ENCODE data around the gene GMNN.

Gene GMNN

DNA sequence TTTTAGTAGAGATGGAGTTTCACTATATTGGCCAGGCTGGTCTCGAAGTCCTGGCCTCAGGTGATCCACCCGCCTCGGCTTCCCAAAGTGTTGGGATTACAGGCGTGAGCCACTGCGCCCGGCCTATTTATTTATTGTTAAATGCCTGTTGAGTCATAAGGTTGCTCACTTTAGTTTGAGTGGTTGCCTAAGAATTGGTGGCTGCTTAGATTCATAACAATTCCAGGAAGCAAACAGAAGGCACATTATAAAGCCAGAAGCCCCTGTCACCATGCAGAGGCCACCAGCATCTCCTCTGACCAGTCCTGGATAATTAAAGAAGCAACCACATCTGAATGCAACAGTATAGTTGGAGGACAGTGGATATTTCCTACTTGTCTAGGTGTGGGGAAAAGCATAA, 48.0 kb downstream of the GMNN start:
- H3K36me3 ChIP-seq (ENCODE audit: control insufficient read depth in 1 of 2, insufficient read depth in 2 of 2, low read length in 2 of 2) = peaks cover 2 to 5% of the 10 kb centered on the region in 2 experiments
- no peak overlapping the region for H2BK120ac ChIP-seq (ENCODE audit: insufficient read depth, low read length, poor library complexity)
- H3K4ac ChIP-seq (ENCODE audit: low read depth, low read length) = no peak overlapping the region
- no peaks in the 10 kb centered on the region for H3K9me3 ChIP-seq (ENCODE audit: insufficient read depth, low read depth, low read length)
- no peaks in the 10 kb centered on the region for H3K4me1 ChIP-seq (ENCODE audit: control insufficient read depth in 1 of 2, insufficient read depth in 2 of 2, low read length in 2 of 2)
- no peak overlapping the region for H3K23ac ChIP-seq (ENCODE audit: low read length)
- no peak overlapping the region for H2AFZ ChIP-seq (ENCODE audit: insufficient read depth, low read length, poor library complexity)
- no peak overlapping the region for H4K8ac ChIP-seq (ENCODE audit: low read depth, low read length)
- no peak overlapping the region for H2BK5ac ChIP-seq (ENCODE audit: low read depth, low read length, poor library complexity)
- H3K9ac ChIP-seq (ENCODE audit: low read length) = no peak overlapping the region
- no peak overlapping the region for H3K4me3 ChIP-seq (ENCODE audit: low read depth, low read length)
- H3K14ac ChIP-seq (ENCODE audit: low read length) = no peak overlapping the region
- H3K18ac ChIP-seq (ENCODE audit: low read length) = no peak overlapping the region
- H3K79me1 ChIP-seq (ENCODE audit: low read length) = no peaks in the 10 kb centered on the region
- no peak overlapping the region for H2BK12ac ChIP-seq (ENCODE audit: low read length)
- no peak overlapping the region for H4K91ac ChIP-seq (ENCODE audit: low read depth, low read length)
- no peak overlapping the region for H2AK5ac ChIP-seq (ENCODE audit: low read length)
- no peak overlapping the region for H3K4me2 ChIP-seq (ENCODE audit: low read length)
- no peaks in the 10 kb centered on the region for H3K27me3 ChIP-seq (ENCODE audit: insufficient read depth, low read length)
- H3K27ac ChIP-seq (ENCODE audit: low read depth, low read length) = no peak overlapping the region
- H3K79me2 ChIP-seq (ENCODE audit: control insufficient read depth, insufficient read depth, low read length, poor library complexity) = no peaks in the 10 kb centered on the region
- WGBS (ENCODE audit: extremely low coverage, insufficient coverage, insufficient read length) = no CpG with 5 or more reads among the region's 6 CpGs
- H4K12ac ChIP-seq (ENCODE audit: low read depth, low read length) = no peak overlapping the region
- DNase-seq = no peak

DNA sequence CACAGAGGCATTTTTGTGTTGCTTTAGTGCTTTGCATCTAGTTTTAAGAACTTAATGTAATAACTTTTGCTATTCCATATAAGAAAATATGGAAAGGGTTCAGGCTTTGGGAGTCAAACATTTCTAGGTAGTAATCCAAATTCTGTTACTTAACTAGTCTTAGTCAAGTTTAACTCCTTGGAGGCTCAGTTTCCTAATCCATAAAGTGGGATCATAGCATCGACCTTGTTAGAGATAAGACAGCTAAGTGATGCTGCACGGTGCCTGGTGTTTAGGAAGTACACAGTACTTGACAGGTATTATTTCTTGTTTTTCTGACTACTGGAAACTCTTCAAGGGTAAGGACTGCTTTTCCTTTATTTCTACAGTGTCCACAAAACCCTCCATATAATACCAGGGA, 48.4 kb downstream of the GMNN start:
- H3K4me1 ChIP-seq (ENCODE audit: control insufficient read depth in 1 of 2, insufficient read depth in 2 of 2, low read length in 2 of 2) = no peaks in the 10 kb centered on the region
- no peak overlapping the region for H3K4me2 ChIP-seq (ENCODE audit: low read length)
- H2BK12ac ChIP-seq (ENCODE audit: low read length) = no peak overlapping the region
- no peaks in the 10 kb centered on the region for H3K79me2 ChIP-seq (ENCODE audit: control insufficient read depth, insufficient read depth, low read length, poor library complexity)
- no peak overlapping the region for H4K12ac ChIP-seq (ENCODE audit: low read depth, low read length)
- no peak overlapping the region for H4K91ac ChIP-seq (ENCODE audit: low read depth, low read length)
- no peak overlapping the region for H2BK5ac ChIP-seq (ENCODE audit: low read depth, low read length, poor library complexity)
- H3K18ac ChIP-seq (ENCODE audit: low read length) = no peak overlapping the region
- WGBS (ENCODE audit: extremely low coverage, insufficient coverage, insufficient read length) = no CpG with 5 or more reads among the region's 2 CpGs
- H2AK5ac ChIP-seq (ENCODE audit: low read length) = no peak overlapping the region
- H3K23ac ChIP-seq (ENCODE audit: low read length) = no peak overlapping the region
- no peak overlapping the region for H3K4ac ChIP-seq (ENCODE audit: low read depth, low read length)
- H3K27me3 ChIP-seq (ENCODE audit: insufficient read depth, low read length) = no peaks in the 10 kb centered on the region
- H3K79me1 ChIP-seq (ENCODE audit: low read length) = no peaks in the 10 kb centered on the region
- H2AFZ ChIP-seq (ENCODE audit: insufficient read depth, low read length, poor library complexity) = no peak overlapping the region
- peaks cover 4 to 8% of the 10 kb centered on the region in 2 experiments for H3K36me3 ChIP-seq (ENCODE audit: control insufficient read depth in 1 of 2, insufficient read depth in 2 of 2, low read length in 2 of 2)
- H3K9me3 ChIP-seq (ENCODE audit: insufficient read depth, low read depth, low read length) = no peaks in the 10 kb centered on the region
- no peak overlapping the region for H4K8ac ChIP-seq (ENCODE audit: low read depth, low read length)
- H3K27ac ChIP-seq (ENCODE audit: low read depth, low read length) = no peak overlapping the region
- no peak overlapping the region for H3K4me3 ChIP-seq (ENCODE audit: low read depth, low read length)
- DNase-seq = no peak
- H3K14ac ChIP-seq (ENCODE audit: low read length) = no peak overlapping the region
- H3K9ac ChIP-seq (ENCODE audit: low read length) = no peak overlapping the region
- H2BK120ac ChIP-seq (ENCODE audit: insufficient read depth, low read length, poor library complexity) = no peak overlapping the region

DNA sequence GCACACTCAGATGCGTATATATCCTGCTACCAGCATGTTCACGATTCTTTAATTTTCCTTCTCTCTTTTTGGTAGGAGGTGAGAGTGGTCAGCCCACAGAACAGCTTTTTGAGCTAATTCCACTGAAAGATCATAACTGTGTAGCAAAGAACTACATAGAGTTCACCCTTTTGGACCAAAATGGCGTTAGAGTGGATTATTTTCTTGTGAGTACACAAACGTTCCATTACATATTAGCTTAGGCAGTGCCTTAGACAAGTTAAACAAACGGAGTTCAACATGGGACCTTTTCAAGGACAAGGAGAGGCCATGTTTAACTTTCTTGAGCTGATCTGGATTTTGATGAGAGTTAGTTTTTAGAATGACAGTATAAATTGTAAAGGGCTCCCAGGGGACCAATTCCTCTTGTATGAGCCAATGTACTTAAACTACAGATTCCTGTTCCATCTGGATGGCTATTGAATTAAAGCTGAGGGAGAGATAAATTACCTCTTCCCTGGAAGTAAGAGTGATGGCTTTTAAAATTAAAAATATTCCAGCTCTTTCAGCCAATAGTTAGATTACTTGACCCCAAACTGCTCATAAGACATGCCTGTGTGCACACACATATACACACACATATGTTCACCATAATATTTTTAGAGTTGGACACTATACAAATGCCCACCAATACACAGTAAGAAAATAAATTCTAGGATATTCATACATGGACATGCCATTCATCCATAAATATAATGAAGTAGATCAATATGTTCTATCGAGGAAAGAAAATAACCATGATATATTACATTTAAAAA, 49.6 kb downstream of the GMNN start:
- Histone ChIP-seq H3K79me1 (ENCODE audit: low read length) (no peaks in the 10 kb centered on the region), H3K27ac (ENCODE audit: low read depth, low read length) (no peak overlapping the region), H3K36me3 (ENCODE audit: control insufficient read depth in 1 of 2, insufficient read depth in 2 of 2, low read length in 2 of 2) (peaks cover 8% of the 10 kb centered on the region in 2 experiments), H3K4me3 (ENCODE audit: low read depth, low read length) (no peak overlapping the region), H2BK5ac (ENCODE audit: low read depth, low read length, poor library complexity) (no peak overlapping the region), H3K14ac (ENCODE audit: low read length) (no peak overlapping the region), H2BK12ac (ENCODE audit: low read length) (no peak overlapping the region), H3K9me3 (ENCODE audit: insufficient read depth, low read depth, low read length) (no peaks in the 10 kb centered on the region), H3K4me1 (ENCODE audit: control insufficient read depth in 1 of 2, insufficient read depth in 2 of 2, low read length in 2 of 2) (no peaks in the 10 kb centered on the region), H2AK5ac (ENCODE audit: low read length) (no peak overlapping the region), H2BK120ac (ENCODE audit: insufficient read depth, low read length, poor library complexity) (no peak overlapping the region), H3K27me3 (ENCODE audit: insufficient read depth, low read length) (no peaks in the 10 kb centered on the region), H4K12ac (ENCODE audit: low read depth, low read length) (no peak overlapping the region), H3K18ac (ENCODE audit: low read length) (no peak overlapping the region), H2AFZ (ENCODE audit: insufficient read depth, low read length, poor library complexity) (no peak overlapping the region), H4K8ac (ENCODE audit: low read depth, low read length) (no peak overlapping the region), H4K91ac (ENCODE audit: low read depth, low read length) (no peak overlapping the region), H3K4me2 (ENCODE audit: low read length) (no peak overlapping the region), H3K79me2 (ENCODE audit: control insufficient read depth, insufficient read depth, low read length, poor library complexity) (no peaks in the 10 kb centered on the region), H3K9ac (ENCODE audit: low read length) (no peak overlapping the region), H3K23ac (ENCODE audit: low read length) (no peak overlapping the region), H3K4ac (ENCODE audit: low read depth, low read length) (no peak overlapping the region)
- no CpG with 5 or more reads among the region's 6 CpGs for WGBS (ENCODE audit: extremely low coverage, insufficient coverage, insufficient read length)
- no peak for DNase-seq

DNA sequence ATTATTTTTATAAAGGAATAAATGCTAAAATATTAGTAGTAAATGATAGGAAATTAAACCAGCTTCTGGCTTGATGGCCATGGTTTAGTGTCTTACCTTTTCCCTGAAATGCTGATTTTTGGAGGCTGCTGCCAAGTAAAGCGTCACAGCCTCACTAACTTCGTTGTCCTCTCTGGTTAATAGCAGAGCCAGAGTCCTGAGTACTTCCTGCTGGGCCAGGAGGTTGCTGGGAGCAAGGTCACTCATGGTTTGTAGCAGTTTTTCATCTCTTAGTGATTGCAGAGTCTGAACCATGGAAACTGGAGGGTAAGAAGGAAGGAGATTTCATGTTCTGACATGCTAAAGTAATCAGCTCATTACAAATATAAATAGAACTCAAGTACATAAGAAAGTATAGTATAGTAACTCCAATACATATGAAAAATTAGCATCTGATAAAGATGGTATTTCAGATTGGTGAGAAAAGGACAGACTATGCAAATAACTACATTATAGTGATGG, 50.4 kb downstream of the GMNN start:
- no CpG with 5 or more reads among the region's 2 CpGs for WGBS (ENCODE audit: extremely low coverage, insufficient coverage, insufficient read length)
- no peak overlapping the region for H4K91ac ChIP-seq (ENCODE audit: low read depth, low read length)
- H3K4ac ChIP-seq (ENCODE audit: low read depth, low read length) = no peak overlapping the region
- H3K4me1 ChIP-seq (ENCODE audit: control insufficient read depth in 1 of 2, insufficient read depth in 2 of 2, low read length in 2 of 2) = no peaks in the 10 kb centered on the region
- no peak overlapping the region for H4K12ac ChIP-seq (ENCODE audit: low read depth, low read length)
- H3K27me3 ChIP-seq (ENCODE audit: insufficient read depth, low read length) = no peaks in the 10 kb centered on the region
- no peak overlapping the region for H2AFZ ChIP-seq (ENCODE audit: insufficient read depth, low read length, poor library complexity)
- H3K4me3 ChIP-seq (ENCODE audit: low read depth, low read length) = no peak overlapping the region
- no peak overlapping the region for H2BK5ac ChIP-seq (ENCODE audit: low read depth, low read length, poor library complexity)
- H3K14ac ChIP-seq (ENCODE audit: low read length) = no peak overlapping the region
- DNase-seq = no peak
- peaks cover 8 to 11% of the 10 kb centered on the region in 2 experiments for H3K36me3 ChIP-seq (ENCODE audit: control insufficient read depth in 1 of 2, insufficient read depth in 2 of 2, low read length in 2 of 2)
- no peak overlapping the region for H3K4me2 ChIP-seq (ENCODE audit: low read length)
- no peaks in the 10 kb centered on the region for H3K9me3 ChIP-seq (ENCODE audit: insufficient read depth, low read depth, low read length)
- no peak overlapping the region for H3K18ac ChIP-seq (ENCODE audit: low read length)
- no peak overlapping the region for H2AK5ac ChIP-seq (ENCODE audit: low read length)
- H3K23ac ChIP-seq (ENCODE audit: low read length) = no peak overlapping the region
- no peak overlapping the region for H3K27ac ChIP-seq (ENCODE audit: low read depth, low read length)
- H3K9ac ChIP-seq (ENCODE audit: low read length) = no peak overlapping the region
- H3K79me1 ChIP-seq (ENCODE audit: low read length) = no peaks in the 10 kb centered on the region
- no peak overlapping the region for H2BK120ac ChIP-seq (ENCODE audit: insufficient read depth, low read length, poor library complexity)
- no peak overlapping the region for H2BK12ac ChIP-seq (ENCODE audit: low read length)
- H4K8ac ChIP-seq (ENCODE audit: low read depth, low read length) = no peak overlapping the region
- no peaks in the 10 kb centered on the region for H3K79me2 ChIP-seq (ENCODE audit: control insufficient read depth, insufficient read depth, low read length, poor library complexity)
